Stimulated activated CD8-positive, alpha-beta memory T cell treated with anti-CD3 and anti-CD28 coated beads, Interleukin-7, amount 100 ng/mL, for 4 hours (primary cell): Measurements from ENCODE around the gene TNRC6C.
"Not testable (repeated sequence)": the region's sequence is repeated elsewhere in the genome, so short reads cannot be mapped to it uniquely, and the experiment has no call there.

ENCODE experiments used
- DNase-seq, 2 donors: peaks; one replicate each; pipeline ENCODE4 v3.0.0-alpha.2; 2020; ENCODE audit warnings: low read depth in 2 of 2

TNRC6C gene

GRCh38 chr17:78082355-78082872 is 123.9 kb downstream of the TNRC6C start:
- not testable (repeated sequence) for DNase-seq

GRCh38 chr17:78082988-78083387 is 124.5 kb downstream of the TNRC6C start:
- no peak for DNase-seq

DNA sequence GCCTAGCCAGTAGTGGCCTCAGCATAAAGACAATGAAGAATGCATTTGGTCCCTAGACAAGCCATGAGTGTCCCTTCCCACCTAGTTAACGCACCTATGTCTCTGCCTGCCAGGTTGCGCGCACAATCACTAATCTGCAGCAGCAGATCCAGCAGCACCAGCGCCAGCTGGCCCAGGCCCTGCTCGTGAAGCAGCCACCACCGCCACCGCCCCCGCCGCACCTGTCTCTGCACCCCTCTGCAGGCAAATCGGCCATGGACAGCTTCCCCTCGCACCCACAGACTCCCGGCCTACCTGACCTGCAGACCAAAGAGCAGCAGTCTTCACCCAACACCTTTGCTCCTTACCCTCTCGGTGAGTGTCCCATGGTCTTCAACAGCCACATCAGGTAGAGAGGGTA is 128.2 kb downstream of the TNRC6C start:
- DNase-seq: no peak

GRCh38 chr17:78088529-78088928 is 130.0 kb downstream of the TNRC6C start:
- no peak for DNase-seq

GRCh38 chr17:78089576-78090281 is 131.2 kb downstream of the TNRC6C start:
- no peak for DNase-seq

DNA sequence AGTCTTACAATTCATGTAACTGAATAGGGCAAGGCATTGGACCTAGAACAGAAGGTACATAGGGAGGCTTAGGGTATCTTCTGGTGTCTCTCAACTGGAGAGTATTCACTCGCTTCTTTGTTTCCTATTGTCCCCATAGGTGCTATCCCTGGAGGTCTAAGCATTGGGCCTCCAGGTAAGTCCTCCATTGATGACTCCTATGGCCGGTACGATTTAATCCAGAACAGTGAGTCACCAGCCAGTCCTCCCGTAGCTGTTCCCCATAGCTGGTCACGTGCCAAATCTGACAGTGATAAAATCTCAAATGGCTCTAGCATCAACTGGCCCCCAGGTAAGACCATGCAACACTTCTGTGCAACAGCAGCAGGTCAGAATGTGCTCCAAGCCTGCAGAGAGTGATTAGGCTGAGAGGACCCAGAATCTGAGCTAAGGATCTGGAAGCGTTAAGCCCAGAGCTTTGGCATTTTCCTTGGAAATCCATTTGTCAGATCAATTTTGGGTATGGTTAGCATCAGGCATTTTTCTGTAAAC is 134.4 kb downstream of the TNRC6C start:
- no peak for DNase-seq

DNA sequence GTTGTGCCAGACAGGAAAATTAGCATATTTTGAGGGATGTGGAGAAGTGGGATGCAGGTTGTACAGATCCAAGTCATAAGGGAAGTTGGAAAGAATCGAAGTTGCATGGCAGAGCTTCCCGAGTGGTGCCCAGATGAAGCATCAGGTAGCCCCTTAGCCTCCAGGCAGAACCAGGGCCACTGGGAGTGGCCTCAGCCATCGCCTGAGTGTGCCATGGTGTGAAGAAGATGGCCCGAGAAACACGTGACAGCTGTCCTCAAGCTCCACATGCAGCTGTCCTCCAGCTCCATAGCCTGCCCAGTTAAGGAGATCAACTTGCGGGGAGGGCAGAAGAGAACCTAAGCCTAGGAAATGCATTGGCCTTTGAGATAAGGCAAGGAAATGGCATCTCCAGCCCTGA is 136.5 kb downstream of the TNRC6C start:
- no peak for DNase-seq

DNA sequence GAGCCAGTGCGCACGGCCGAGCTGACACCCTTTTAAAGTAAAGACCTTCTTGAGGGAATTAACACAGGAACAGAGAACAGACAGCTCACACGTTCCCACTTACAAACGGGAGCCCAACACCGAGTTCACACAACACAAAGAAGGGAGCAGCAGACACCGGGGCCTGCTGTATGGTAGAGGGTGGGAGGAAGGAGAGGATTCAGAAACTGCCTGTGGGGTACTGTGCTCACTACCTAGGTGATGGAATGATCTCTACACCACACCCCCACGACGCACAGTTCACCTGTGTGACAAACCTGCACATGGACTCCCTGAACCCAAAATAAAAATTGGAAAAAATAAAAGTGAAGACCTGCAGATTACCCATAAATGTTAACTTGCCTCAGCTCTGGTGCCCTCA is 137.6 kb downstream of the TNRC6C start:
- no peak for DNase-seq

DNA sequence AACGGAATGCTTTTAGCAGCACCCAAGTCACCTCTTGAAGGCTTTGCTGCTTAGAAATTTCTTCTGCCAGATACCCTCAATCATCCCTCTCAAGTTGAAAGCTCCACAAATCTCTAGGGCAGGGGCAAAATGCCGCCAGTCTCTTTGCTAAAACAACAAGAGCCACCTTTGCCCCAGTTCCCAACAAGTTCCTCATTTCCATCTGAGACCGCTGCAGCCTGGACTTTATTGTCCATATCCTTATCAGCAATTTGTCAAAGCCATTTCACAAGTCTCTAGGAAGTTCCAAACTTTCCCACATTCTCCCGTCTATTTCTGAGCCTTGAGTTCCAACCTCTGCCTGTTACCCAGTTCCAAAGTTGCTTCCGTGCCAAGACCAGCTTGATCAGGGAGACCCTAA is 142.6 kb downstream of the TNRC6C start:
- no peak for DNase-seq

DNA sequence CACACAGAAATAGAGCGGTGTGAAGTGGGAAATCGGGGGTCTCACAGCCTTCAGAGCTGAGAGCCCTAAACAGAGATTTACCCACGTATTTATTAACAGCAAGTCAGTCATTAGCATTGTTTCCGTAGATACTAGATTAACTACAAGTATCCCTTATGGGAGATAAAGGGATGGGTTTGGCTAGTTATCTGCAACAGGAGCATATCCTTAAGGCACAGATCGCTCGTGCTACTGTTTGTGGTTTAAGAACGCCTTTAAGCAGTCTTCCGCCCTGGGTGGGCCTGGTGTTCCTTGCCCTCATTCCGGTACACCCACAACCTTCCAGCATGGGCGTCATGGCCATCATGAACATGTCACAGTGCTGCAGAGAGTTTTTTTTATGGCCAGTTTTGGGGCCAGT is 143.0 kb downstream of the TNRC6C start:
- DNase-seq: no peak

GRCh38 chr17:78103311-78103710 is 144.8 kb downstream of the TNRC6C start:
- DNase-seq: no peak

GRCh38 chr17:78104540-78104941 is 146.0 kb downstream of the TNRC6C start:
- DNase-seq: no peak

GRCh38 chr17:78105101-78105500 is 146.6 kb downstream of the TNRC6C start:
- DNase-seq: no peak

DNA sequence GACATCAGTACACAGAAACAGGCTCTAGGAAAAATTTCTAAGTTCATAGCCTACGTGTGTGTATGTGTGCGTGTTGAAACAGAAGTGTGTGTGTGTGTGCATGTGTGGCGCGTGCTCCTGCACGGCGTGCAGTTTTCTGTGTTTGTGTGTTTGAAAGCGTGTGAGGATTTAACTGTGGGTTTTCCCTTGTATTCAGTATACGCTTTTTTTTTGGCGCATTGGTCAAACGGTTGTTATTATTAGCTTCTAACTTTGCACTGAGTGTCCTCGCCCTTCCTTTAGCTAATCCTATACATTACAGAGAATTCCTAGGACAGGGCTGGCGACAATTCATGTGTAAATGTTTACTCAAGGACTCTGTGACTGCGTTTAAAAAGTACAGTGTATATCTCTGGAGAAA is 147.0 kb downstream of the TNRC6C start:
- no peak for DNase-seq

GRCh38 chr17:78106211-78106610 is 147.7 kb downstream of the TNRC6C start:
- no peak for DNase-seq

DNA sequence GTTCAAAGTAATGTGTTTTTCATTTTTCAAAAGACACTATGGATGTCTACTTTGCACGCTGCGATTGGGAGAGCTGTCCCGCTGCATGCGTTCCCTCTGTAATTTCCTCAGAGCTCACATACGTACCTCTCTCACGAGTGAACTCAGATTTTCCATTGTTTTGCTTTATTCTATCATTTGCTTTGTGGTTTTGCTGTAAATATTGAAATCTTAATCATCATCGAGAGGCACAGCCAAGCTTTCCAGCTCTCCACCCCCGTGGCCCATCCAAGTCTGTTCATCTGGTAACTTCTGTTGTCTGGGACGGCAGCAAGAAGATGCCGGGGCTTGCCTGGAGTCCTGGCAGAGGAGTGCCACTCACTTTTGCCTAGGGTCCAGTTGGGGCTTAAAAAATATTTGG is 149.0 kb downstream of the TNRC6C start:
- no peak for DNase-seq

- DNase-seq: no peak
These were observed 149.6 kb downstream of the TNRC6C start for GRCh38 chr17:78107976-78108725.

GRCh38 chr17:78108726-78109488 is 150.4 kb downstream of the TNRC6C start:
- no peak for DNase-seq

- no peak for DNase-seq
These were observed 150.9 kb downstream of the TNRC6C start for GRCh38 chr17:78109489-78109761.

GRCh38 chr17:78110363-78111015 is 152.0 kb downstream of the TNRC6C start:
- DNase-seq: no peak

- no peak for DNase-seq
These were observed 152.7 kb downstream of the TNRC6C start for GRCh38 chr17:78111016-78111726.
